GM23338 (cell line): ENCODE data around the gene GUCY2C.

Experiments
- CREB1 ChIP-seq: fragments of 250-450 bp; sonication (Bioruptor Pico); IDR thresholded peaks from 2 replicates; pipeline ENCODE4 v1.5.0; 2020; ENCODE audit warnings: low read depth, mild to moderate bottlenecking, moderate library complexity
- CTCF ChIP-seq, 2 experiments: fragments of 200-600 bp in 1 of 2; sonication (generic) in 1 of 2; conservative IDR thresholded peaks; 2 replicates each; pipeline versions ENCODE4 v1.5.1 to v1.6.1; 2016 to 2017; ENCODE audit warnings: antibody characterized with exemption in 2 of 2, low read depth in 2 of 2, mild to moderate bottlenecking in 2 of 2, moderate library complexity in 1 of 2
- ETS1 ChIP-seq: IDR thresholded peaks from 2 replicates; pipeline ENCODE4 v1.6.1; 2016; ENCODE audit warnings: antibody characterized with exemption
- EZH2 ChIP-seq: fragments of 200-600 bp; sonication (generic); IDR thresholded peaks from one replicate; pipeline ENCODE4 v1.8.0; 2017; ENCODE audit warnings: antibody characterized with exemption, mild to moderate bottlenecking, low read depth; ENCODE audit not compliant: unreplicated experiment
- EZH2phosphoT487 ChIP-seq: fragments of 200-600 bp; sonication (generic); IDR thresholded peaks from one replicate; pipeline ENCODE4 v1.8.1; 2018; ENCODE audit warnings: antibody characterized with exemption; ENCODE audit not compliant: unreplicated experiment
- JUNB ChIP-seq: IDR thresholded peaks from one replicate; pipeline ENCODE4 v1.6.1; 2016; ENCODE audit warnings: antibody characterized with exemption; ENCODE audit not compliant: unreplicated experiment
- NANOG ChIP-seq: IDR thresholded peaks from 2 replicates; pipeline ENCODE4 v1.6.1; 2016; ENCODE audit warnings: antibody characterized with exemption, borderline replicate concordance
- POLR2AphosphoS5 ChIP-seq: IDR thresholded peaks from 2 replicates; pipeline ENCODE4 v1.6.1; 2016; ENCODE audit warnings: antibody characterized with exemption, low read depth
- REST ChIP-seq: IDR thresholded peaks from one replicate; pipeline ENCODE4 v1.6.1; 2018; ENCODE audit warnings: antibody characterized with exemption; ENCODE audit not compliant: unreplicated experiment
- STAT1 ChIP-seq: IDR thresholded peaks from one replicate; pipeline ENCODE4 v1.6.1; 2016; ENCODE audit warnings: antibody characterized with exemption; ENCODE audit not compliant: unreplicated experiment
- ZNF114 ChIP-seq: fragments of 250-450 bp; sonication (Bioruptor Pico); IDR thresholded peaks from 2 replicates; pipeline ENCODE4 v1.5.0; 2020; ENCODE audit warnings: mild to moderate bottlenecking, moderate library complexity
- ZNF331 ChIP-seq: fragments of 250-450 bp; sonication (Bioruptor Pico); IDR thresholded peaks from 2 replicates; pipeline ENCODE4 v1.5.0; 2020; ENCODE audit warnings: low read depth, mild to moderate bottlenecking, moderate library complexity

GRCh38 chr12:14607568-14607967, 88.8 kb downstream of the GUCY2C start:
- no peak for TF ChIP-seq CTCF (conservative IDR thresholded peaks at IDR 0.05; ENCODE audit: low read depth in 2 of 2)
- no peak for TF ChIP-seq STAT1
- TF ChIP-seq EZH2 = no peak
- no peak for TF ChIP-seq ZNF331 (CRISPR knock-in tag)
- no peak for TF ChIP-seq POLR2AphosphoS5
- no peak for TF ChIP-seq EZH2phosphoT487
- no peak for TF ChIP-seq CREB1 (CRISPR knock-in tag)
- no peak for TF ChIP-seq JUNB
- no peak for TF ChIP-seq NANOG
- no peak for TF ChIP-seq REST
- TF ChIP-seq ETS1 = no peak
- no peak for TF ChIP-seq ZNF114 (CRISPR knock-in tag)
